ENCODE measurements around the gene ASZ1.

The ASZ1 gene

GRCh38 chr7:117401293-117402002, 25.8 kb downstream of the ASZ1 start:
- DNase-seq, result no peak

- no peak for DNase-seq
These were observed 27.4 kb downstream of the ASZ1 start for GRCh38 chr7:117399820-117400422.

GRCh38 chr7:117395743-117396142, 31.6 kb downstream of the ASZ1 start:
- no peak for DNase-seq

GRCh38 chr7:117393781-117394180, 33.5 kb downstream of the ASZ1 start:
- DNase-seq, result no peak

- no peak for DNase-seq
These were observed 37.4 kb downstream of the ASZ1 start for GRCh38 chr7:117389871-117390270.

- no peak for DNase-seq
These were observed 41.1 kb downstream of the ASZ1 start for GRCh38 chr7:117386110-117386706.

GRCh38 chr7:117385363-117386109, 41.8 kb downstream of the ASZ1 start:
- DNase-seq, result no peak

- no peak for DNase-seq
These were observed 42.5 kb downstream of the ASZ1 start for GRCh38 chr7:117384688-117385362.

- no peak for DNase-seq
These were observed 43.7 kb downstream of the ASZ1 start for GRCh38 chr7:117383483-117384189.

GRCh38 chr7:117383046-117383445, 44.2 kb downstream of the ASZ1 start:
- no peak for DNase-seq

- DNase-seq, result no peak
These were observed 45.9 kb downstream of the ASZ1 start for GRCh38 chr7:117381362-117381761.

- DNase-seq, result no peak
These were observed 51.9 kb downstream of the ASZ1 start for GRCh38 chr7:117375380-117375779.

- no peak for DNase-seq
These were observed 55.2 kb downstream of the ASZ1 start for GRCh38 chr7:117372073-117372472.

- no peak for DNase-seq
These were observed 62.8 kb downstream of the ASZ1 start for GRCh38 chr7:117364339-117365080.

GRCh38 chr7:117362294-117362888, 64.9 kb downstream of the ASZ1 start:
- DNase-seq, result no peak

- DNase-seq, result no peak
These were observed 77.3 kb downstream of the ASZ1 start for GRCh38 chr7:117350027-117350426.

GRCh38 chr7:117349570-117349969, 77.7 kb downstream of the ASZ1 start:
- DNase-seq, result no peak

GRCh38 chr7:117347962-117348672, 79.2 kb downstream of the ASZ1 start:
- no peak for DNase-seq

GRCh38 chr7:117347480-117347879, 79.8 kb downstream of the ASZ1 start:
- DNase-seq, result no peak

- no peak for DNase-seq
These were observed 81.1 kb downstream of the ASZ1 start for GRCh38 chr7:117346161-117346560.

- no peak for DNase-seq
These were observed 89.3 kb downstream of the ASZ1 start for GRCh38 chr7:117338020-117338419.
